ENCODE measurements around the gene NUP133.

NUP133 gene

DNA sequence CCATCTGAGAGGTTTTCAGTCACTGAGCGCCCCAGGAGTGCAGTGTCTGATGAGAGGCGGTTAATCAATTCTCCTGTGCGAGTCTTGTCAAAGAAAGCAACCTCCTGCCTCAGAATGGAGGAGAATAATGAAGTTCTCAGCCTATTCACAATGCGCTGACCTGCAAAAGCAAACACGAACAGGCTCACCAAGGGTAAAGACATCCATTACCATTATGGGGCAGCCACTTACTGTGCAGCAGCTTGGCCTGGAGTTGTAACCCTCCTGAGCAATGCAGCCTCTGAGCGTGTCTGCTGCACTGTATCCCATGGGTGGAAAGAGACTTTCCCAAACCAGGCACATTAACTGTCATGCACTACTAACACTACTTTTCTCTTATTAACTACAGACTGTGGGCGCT is 39.4 kb upstream of the NUP133 start:
- no peaks in the 10 kb centered on the region for H3K36me3 ChIP-seq (ENCODE audit: insufficient read depth, low read length)

GRCh38 chr1:229544587-229544986 is 36.4 kb upstream of the NUP133 start:
- no peak for TF ChIP-seq CTCF (conservative IDR thresholded peaks at IDR 0.05; ENCODE audit: low read length)
- no peak for TF ChIP-seq EZH2phosphoT487 (IDR thresholded peaks at IDR 0.05; ENCODE audit: borderline replicate concordance)
- H3K27me3 ChIP-seq (ENCODE audit: insufficient read depth, low read length, poor library complexity, severe bottlenecking), result no peaks in the 10 kb centered on the region
- no peak overlapping the region for H2AFZ ChIP-seq (ENCODE audit: low read length)

More for the DNA sequence above, 39.4 kb upstream of the NUP133 start:
- Histone ChIP-seq H3K4me3 (ENCODE audit: low read length, poor library complexity, severe bottlenecking) (no peak overlapping the region), H3K27me3 (ENCODE audit: insufficient read depth, low read length, poor library complexity, severe bottlenecking) (no peaks in the 10 kb centered on the region), H4K20me1 (ENCODE audit: insufficient read depth, low read length, poor library complexity, severe bottlenecking) (no peaks in the 10 kb centered on the region), H3K9me2 (replicated peaks; ENCODE audit: low read depth, low read length) (no peaks in the 10 kb centered on the region), H3K9me3 (ENCODE audit: insufficient read depth, low read depth, low read length) (no peaks in the 10 kb centered on the region), H3K4me1 (ENCODE audit: insufficient read depth, low read length, poor library complexity, severe bottlenecking) (no peaks in the 10 kb centered on the region), H3F3A (ENCODE audit: low read depth) (no peaks in the 10 kb centered on the region), H3K4me2 (ENCODE audit: low read depth, low read length, poor library complexity, severe bottlenecking) (no peak overlapping the region), H3K9ac (ENCODE audit: low read depth, low read length, poor library complexity, severe bottlenecking) (no peak overlapping the region), H2AFZ (ENCODE audit: low read length) (no peak overlapping the region), H3K79me2 (ENCODE audit: insufficient read depth, low read length) (no peaks in the 10 kb centered on the region)
- TF ChIP-seq EZH2phosphoT487 (IDR thresholded peaks at IDR 0.05; ENCODE audit: borderline replicate concordance) (no peak), CTCF (conservative IDR thresholded peaks at IDR 0.05; ENCODE audit: low read length) (no peak)

DNA sequence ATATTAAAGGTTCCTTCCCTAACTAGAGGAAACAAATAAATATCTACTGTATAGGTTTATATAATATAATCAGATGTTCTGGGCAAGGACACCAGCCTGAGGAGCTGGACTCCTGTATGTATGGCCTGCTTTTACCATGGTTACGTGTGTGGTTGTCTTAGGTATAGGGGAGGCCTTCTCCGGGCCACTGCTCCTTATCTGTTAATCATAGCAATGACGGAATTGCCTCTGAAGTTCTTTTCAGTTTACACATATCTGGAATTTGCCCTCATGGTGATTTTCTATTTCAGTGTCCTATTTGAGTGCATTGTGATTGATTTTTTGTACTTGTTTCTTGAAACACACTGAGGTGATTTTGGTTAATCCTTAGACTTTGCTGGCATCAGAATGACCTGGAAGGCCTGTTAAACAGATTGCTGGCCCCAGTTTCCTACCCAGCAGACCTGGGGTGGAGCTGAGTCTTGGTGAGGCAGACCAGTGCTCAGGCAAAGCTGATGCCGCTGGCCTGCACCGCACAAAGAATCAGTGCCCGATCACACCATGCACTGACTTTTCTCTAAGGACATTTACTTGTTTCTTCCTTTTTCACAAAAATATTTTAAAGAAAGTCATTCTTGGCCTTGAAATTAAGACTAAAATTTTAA is 31.8 kb upstream of the NUP133 start:
- peaks cover 6% of the 10 kb centered on the region; the same call in 1 of the 2 replicates for H3K36me3 ChIP-seq (ENCODE audit: insufficient read depth, low read length)
- H3K9me3 ChIP-seq (ENCODE audit: insufficient read depth, low read depth, low read length), result no peaks in the 10 kb centered on the region
- H3K4me3 ChIP-seq (ENCODE audit: low read length, poor library complexity, severe bottlenecking), result no peak overlapping the region
- no peaks in the 10 kb centered on the region for H3K9me2 ChIP-seq (replicated peaks; ENCODE audit: low read depth, low read length)
- no peak overlapping the region for H3K4me2 ChIP-seq (ENCODE audit: low read depth, low read length, poor library complexity, severe bottlenecking)
- no peaks in the 10 kb centered on the region for H3K4me1 ChIP-seq (ENCODE audit: insufficient read depth, low read length, poor library complexity, severe bottlenecking)
- no peak overlapping the region for H3K9ac ChIP-seq (ENCODE audit: low read depth, low read length, poor library complexity, severe bottlenecking)
- no peak for TF ChIP-seq CTCF (conservative IDR thresholded peaks at IDR 0.05; ENCODE audit: low read length)
- no peak for TF ChIP-seq EZH2phosphoT487 (IDR thresholded peaks at IDR 0.05; ENCODE audit: borderline replicate concordance)
- H2AFZ ChIP-seq (ENCODE audit: low read length), result no peak overlapping the region
- no peaks in the 10 kb centered on the region for H3F3A ChIP-seq (ENCODE audit: low read depth)
- no peaks in the 10 kb centered on the region for H3K79me2 ChIP-seq (ENCODE audit: insufficient read depth, low read length)
- no peaks in the 10 kb centered on the region for H3K27me3 ChIP-seq (ENCODE audit: insufficient read depth, low read length, poor library complexity, severe bottlenecking)
- H4K20me1 ChIP-seq (ENCODE audit: insufficient read depth, low read length, poor library complexity, severe bottlenecking), result no peaks in the 10 kb centered on the region

More at GRCh38 chr1:229544587-229544986, 36.4 kb upstream of the NUP133 start:
- Histone ChIP-seq H4K20me1 (ENCODE audit: insufficient read depth, low read length, poor library complexity, severe bottlenecking) (no peaks in the 10 kb centered on the region), H3K79me2 (ENCODE audit: insufficient read depth, low read length) (no peaks in the 10 kb centered on the region), H3F3A (ENCODE audit: low read depth) (no peaks in the 10 kb centered on the region), H3K4me1 (ENCODE audit: insufficient read depth, low read length, poor library complexity, severe bottlenecking) (no peaks in the 10 kb centered on the region), H3K36me3 (ENCODE audit: insufficient read depth, low read length) (no peaks in the 10 kb centered on the region), H3K9me2 (replicated peaks; ENCODE audit: low read depth, low read length) (no peaks in the 10 kb centered on the region), H3K9me3 (ENCODE audit: insufficient read depth, low read depth, low read length) (no peaks in the 10 kb centered on the region), H3K4me3 (ENCODE audit: low read length, poor library complexity, severe bottlenecking) (no peak overlapping the region), H3K9ac (ENCODE audit: low read depth, low read length, poor library complexity, severe bottlenecking) (no peak overlapping the region), H3K4me2 (ENCODE audit: low read depth, low read length, poor library complexity, severe bottlenecking) (no peak overlapping the region)
